Right atrium auricular region (tissue), 2 donors: ENCODE results near the gene SCFD2. TPM values are rescaled to one million over a fixed set of nuclear protein-coding genes. Genes with fewer than 3 reads are reported as not detected.

Source experiments
- DNase-seq: peaks from one replicate; pipeline ENCODE4 v3.0.0-alpha.2; 2019; ENCODE audit warnings: low spot score
- H3K27ac ChIP-seq, 2 donors: fragments of 200-600 bp; sonication (generic); 1 replicate in 1 of 2; 2 replicates in 1 of 2; pipeline ENCODE4 v1.5.1; 2016 to 2019
- H3K27me3 ChIP-seq, 2 donors: fragments of 200-600 bp; sonication (generic); one replicate each; pipeline versions ENCODE4 v1.5.1 to v1.6.0; 2017 to 2019
- H3K36me3 ChIP-seq: fragments of 200-600 bp; sonication (generic); one replicate; pipeline ENCODE4 v1.5.1; 2016
- H3K4me1 ChIP-seq, 2 donors: fragments of 200-600 bp; sonication (generic); one replicate each; pipeline versions ENCODE4 v1.5.1 to v1.6.0; 2017 to 2019
- H3K4me3 ChIP-seq, 2 donors: fragments of 200-600 bp; sonication (generic); 1 replicate in 1 of 2; 2 replicates in 1 of 2; pipeline ENCODE4 v1.5.1; 2017 to 2019; ENCODE audit warnings: mild to moderate bottlenecking in 1 of 2, moderate library complexity in 1 of 2
- H3K9me3 ChIP-seq, 2 donors: fragments of 200-600 bp; sonication (generic); one replicate each; pipeline ENCODE4 v1.5.1; 2019
- CTCF ChIP-seq, 2 donors: fragments of 200-600 bp; sonication (generic); IDR thresholded peaks; one replicate each; pipeline ENCODE4 v1.5.1; 2019; ENCODE audit warnings: antibody characterized with exemption in 2 of 2
- total RNA-seq, 2 donors: library from RNA; depleted of rRNA; stranded (reverse); fragments of >200 nt; gene quantifications; one replicate each; pipeline ENCODE4 v1.1.0, GENCODE V29; 2016

The SCFD2 gene
- total RNA-seq, 2 donors from 2014 or later, result 8.1 to 9.4 TPM

DNA sequence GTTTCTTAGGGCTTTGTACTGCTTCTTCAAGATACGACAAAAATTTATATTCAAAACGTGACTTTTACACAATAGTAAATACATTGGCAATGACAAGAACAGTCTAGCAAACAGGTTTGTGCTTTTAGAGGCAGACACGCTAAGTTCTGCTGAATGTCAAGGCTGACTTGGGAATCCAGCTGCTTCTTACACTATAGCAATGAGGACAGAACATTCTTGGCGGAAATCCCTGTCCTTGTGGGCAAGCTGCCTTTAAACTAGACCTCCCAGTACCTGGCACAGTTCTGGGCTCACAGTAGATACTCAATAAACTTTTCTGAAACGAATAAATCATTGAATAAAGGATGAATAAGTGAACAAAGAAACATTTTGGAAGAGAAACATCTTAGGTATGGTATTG is 355.5 kb downstream of the SCFD2 start:
- Histone ChIP-seq H3K36me3 (no peaks in the 10 kb centered on the region), H3K4me1 (peaks cover 0 to 42% of the 10 kb centered on the region in 2 donors), H3K9me3 (no peaks in the 10 kb centered on the region), H3K4me3 (no peak overlapping the region), H3K27ac (peak overlapping the region; percentile 14 to 28), H3K27me3 (no peaks in the 10 kb centered on the region)
- DNase-seq, result no peak
- no peak for TF ChIP-seq CTCF (IDR thresholded peaks at IDR 0.05)

GRCh38 chr4:53009824-53010223 is 356.0 kb downstream of the SCFD2 start:
- Histone ChIP-seq H3K36me3 (no peaks in the 10 kb centered on the region), H3K9me3 (no peaks in the 10 kb centered on the region), H3K4me3 (no peak overlapping the region), H3K4me1 (peaks cover 0 to 38% of the 10 kb centered on the region in 2 donors), H3K27me3 (no peaks in the 10 kb centered on the region), H3K27ac (no peak overlapping the region)
- no peak for TF ChIP-seq CTCF (IDR thresholded peaks at IDR 0.05)
- DNase-seq, result no peak

DNA sequence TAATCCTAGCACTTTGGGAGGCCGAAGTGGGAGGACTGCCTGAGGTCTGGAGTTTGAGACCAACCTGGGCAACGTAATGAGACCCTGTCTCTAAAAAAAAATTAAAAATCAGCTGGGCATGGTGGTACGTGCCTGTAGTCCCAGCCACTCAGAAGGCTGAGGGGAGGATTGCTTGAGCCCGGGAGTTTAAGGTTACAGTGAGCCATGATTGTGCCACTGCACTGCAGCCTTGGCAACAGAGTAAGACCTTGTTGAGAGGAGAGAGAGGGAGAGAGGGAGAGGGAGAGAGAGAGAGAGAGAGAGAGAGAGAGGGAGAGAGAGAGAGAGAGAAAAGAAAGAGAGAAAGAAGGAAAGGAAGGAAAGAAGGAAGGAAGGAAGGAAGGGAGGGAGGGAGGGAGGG is 358.8 kb downstream of the SCFD2 start:
- H3K27me3 ChIP-seq, result no peaks in the 10 kb centered on the region
- no peak overlapping the region for H3K27ac ChIP-seq
- peaks cover 0 to 32% of the 10 kb centered on the region in 2 donors for H3K4me1 ChIP-seq
- TF ChIP-seq CTCF (IDR thresholded peaks at IDR 0.05), result no peak
- no peaks in the 10 kb centered on the region for H3K36me3 ChIP-seq
- DNase-seq, result no peak
- no peak overlapping the region for H3K4me3 ChIP-seq
- no peaks in the 10 kb centered on the region for H3K9me3 ChIP-seq

DNA sequence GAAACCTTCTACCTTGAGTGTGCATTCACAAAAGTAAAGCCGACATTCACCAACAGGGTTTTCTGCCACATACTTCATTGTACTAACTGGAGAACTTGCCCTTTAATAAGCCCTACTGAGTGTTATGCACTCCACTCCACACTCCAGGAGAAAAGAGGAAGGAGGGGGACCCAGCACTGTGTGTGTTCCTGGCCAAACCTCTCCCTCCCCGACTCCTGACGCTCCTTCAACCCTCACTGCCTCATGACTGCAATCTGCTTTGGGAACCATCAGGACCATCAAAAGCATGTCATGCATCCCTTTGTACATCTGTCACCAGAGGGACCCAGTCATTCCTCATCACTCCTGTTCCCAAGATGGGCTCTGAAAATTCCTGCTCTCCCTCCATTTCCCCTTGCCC is 360.1 kb downstream of the SCFD2 start:
- no peak for DNase-seq
- no peak for TF ChIP-seq CTCF (IDR thresholded peaks at IDR 0.05)
- H3K27ac ChIP-seq, result no peak overlapping the region

GRCh38 chr4:53005149-53005546 is 360.7 kb downstream of the SCFD2 start:
- Histone ChIP-seq H3K27me3 (no peaks in the 10 kb centered on the region), H3K27ac (no peak overlapping the region), H3K4me3 (no peak overlapping the region), H3K4me1 (peaks cover 0 to 17% of the 10 kb centered on the region in 2 donors), H3K36me3 (no peaks in the 10 kb centered on the region), H3K9me3 (no peaks in the 10 kb centered on the region)
- DNase-seq, result no peak
- TF ChIP-seq CTCF (IDR thresholded peaks at IDR 0.05), result no peak

More for the DNA sequence above, 360.1 kb downstream of the SCFD2 start:
- Histone ChIP-seq H3K36me3 (no peaks in the 10 kb centered on the region), H3K4me3 (no peak overlapping the region), H3K4me1 (peaks cover 0 to 20% of the 10 kb centered on the region in 2 donors), H3K9me3 (no peaks in the 10 kb centered on the region), H3K27me3 (no peaks in the 10 kb centered on the region)

DNA sequence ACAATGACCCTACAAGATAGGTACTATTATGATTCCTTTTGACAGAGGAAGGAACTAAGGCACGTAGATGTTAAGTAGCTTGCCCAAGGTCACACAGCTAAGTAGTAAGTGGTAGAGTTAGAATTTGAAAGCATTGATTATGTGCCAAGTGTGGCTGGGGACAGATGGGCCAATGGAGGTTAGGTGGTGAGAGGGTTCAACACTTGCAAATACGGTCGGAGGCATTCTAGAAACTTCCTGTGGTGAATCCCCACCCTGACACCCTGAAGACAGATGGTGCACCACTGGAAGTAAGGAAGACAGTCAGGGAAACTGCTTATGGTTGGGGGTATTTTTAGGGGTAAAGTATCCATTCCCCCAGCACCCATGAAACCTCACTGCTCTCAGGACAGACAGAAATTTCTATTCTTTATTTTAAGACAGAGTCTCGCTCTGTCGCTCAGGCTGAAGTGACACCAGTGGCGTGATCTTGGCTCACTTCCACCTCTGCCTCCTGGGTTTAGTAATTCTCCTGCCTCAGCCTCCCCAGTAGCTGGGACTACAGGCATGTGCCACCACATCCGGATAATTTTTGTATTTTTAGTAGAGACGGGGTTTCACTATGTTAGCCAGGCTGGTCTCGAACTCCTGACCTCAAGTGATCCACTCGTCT is 361.2 kb downstream of the SCFD2 start:
- Histone ChIP-seq H3K27ac (no peak overlapping the region), H3K9me3 (no peaks in the 10 kb centered on the region), H3K36me3 (no peaks in the 10 kb centered on the region), H3K4me1 (peaks cover 0 to 11% of the 10 kb centered on the region in 2 donors), H3K27me3 (no peaks in the 10 kb centered on the region), H3K4me3 (no peak overlapping the region)
- no peak for DNase-seq
- no peak for TF ChIP-seq CTCF (IDR thresholded peaks at IDR 0.05)
